CD4-positive, alpha-beta T cell treated with Interleukin-1 beta for 1 hour (primary cell): ENCODE results near the gene NRG4.
"Not testable (repeated sequence)": the region's sequence is repeated elsewhere in the genome, so short reads cannot be mapped to it uniquely, and the experiment has no call there.

Experiments used
- DNase-seq, 2 donors: peaks; one replicate each; pipeline ENCODE4 v3.0.0-alpha.2; 2020 to 2022

Gene NRG4

DNA sequence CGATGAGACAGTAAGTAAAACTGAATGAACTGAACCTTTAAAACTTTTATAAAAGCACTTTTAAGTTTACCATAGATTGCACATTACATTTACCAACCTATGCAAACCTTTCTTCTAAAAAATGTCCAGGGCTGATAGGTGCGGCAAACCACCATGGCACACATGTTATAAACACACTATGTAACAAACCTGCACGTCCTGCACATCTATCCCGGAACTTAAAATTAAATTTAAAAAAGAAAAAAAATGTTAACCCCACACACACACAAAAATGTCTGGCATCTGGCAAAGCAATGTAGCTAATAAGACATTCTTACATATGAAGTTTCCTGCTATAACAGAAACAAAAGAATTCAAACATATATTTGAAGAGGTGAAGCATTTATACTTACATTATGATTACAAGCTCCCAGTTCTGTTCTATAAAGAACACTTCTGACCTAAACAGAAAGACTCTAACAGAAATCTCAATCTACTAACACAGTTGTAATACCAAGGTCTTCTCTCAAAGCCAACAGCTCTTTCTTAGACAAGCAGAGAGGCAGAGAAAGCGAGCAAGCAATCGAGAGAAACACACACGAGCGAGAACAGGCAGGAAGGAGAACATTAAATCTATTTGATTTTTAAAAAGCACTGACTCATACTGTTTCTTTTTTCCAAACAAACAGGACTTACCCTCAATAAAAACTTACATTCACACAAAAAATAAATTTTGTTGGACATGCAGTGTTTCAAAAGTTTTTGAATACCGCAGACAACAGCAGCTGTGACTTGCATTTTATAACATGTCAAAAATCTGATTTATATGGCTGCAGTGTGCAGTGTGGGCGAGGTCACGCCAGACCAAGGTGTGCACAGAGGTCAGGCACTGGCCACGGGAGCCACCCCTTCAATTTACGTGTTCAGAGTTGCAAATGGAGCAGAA is at the start of gene NRG4:
Gene NRG4, minus strand, starts transcription at position 798 of the 925 bp plus-strand sequence. CDS start 1,194 bp downstream, outside the sequence.
- no peak for DNase-seq

DNA sequence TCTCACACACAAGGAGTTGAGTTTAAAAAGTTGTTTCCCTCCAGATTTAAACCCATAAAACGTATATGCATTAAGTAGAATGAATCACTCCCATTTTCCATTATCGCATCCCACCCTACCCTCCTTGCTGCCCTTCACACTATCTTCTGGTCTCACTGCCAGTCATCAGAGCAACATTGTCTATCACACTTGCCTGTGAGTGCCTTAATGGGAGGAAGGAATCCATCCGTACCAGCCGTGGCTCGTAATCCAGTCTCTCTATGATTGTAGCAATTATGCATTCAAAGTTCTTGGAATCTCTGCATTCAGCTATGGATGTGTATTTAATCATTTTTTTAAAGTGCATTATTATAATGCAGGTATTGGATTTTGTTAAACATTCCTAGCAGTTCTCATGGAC is 49.5 kb upstream of the NRG4 start:
- DNase-seq: no peak

GRCh38 chr15:76060118-76060989 is 48.1 kb upstream of the NRG4 start:
- peak; percentile 15 to 33 for DNase-seq

DNA sequence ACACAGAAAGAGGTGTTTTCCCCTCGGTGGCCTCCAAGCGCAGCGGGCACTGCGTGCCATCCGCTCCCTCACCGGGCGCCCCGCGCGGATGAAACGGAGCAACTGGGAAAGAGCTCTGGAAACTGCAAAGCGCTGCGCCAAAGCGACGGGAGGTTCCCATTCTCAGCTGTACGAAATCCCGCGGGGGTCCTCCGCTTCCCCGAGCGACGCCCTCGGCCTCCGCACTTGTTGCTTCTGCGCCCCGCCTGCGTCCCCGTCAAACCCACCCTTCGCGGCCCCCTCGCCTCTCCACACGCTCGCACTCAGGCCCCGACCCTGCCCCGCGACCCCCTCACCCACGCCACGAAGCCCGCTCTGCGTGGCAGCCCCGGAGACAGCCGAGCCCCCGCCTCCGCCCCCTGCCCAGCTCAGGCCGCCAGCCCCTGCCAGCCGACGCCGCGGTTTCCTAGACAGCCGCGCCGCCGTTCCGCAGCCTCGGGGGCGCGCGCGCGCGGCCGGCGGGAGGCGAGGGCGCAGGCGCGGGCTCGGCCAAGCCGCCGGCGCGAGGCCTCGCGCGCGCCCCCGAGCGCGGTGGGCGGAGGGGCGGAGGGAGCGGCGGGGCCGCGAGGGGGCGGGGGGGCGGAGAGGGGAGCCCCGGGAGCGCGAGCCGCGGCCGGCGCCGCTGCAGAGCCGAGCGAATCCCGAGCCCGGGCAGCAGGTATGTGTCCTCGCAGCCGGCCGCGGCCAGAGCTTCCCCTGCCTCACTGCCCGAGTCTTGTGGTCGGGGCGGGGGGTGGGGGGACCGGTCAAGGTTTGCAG is 47.3 kb upstream of the NRG4 start, which contains the start of gene TMEM266:
Gene TMEM266, plus strand, starts transcription at position 666 of the 798 bp plus-strand sequence. CDS start 74,279 bp downstream, outside the sequence.
- peak; percentile 18 for DNase-seq

DNA sequence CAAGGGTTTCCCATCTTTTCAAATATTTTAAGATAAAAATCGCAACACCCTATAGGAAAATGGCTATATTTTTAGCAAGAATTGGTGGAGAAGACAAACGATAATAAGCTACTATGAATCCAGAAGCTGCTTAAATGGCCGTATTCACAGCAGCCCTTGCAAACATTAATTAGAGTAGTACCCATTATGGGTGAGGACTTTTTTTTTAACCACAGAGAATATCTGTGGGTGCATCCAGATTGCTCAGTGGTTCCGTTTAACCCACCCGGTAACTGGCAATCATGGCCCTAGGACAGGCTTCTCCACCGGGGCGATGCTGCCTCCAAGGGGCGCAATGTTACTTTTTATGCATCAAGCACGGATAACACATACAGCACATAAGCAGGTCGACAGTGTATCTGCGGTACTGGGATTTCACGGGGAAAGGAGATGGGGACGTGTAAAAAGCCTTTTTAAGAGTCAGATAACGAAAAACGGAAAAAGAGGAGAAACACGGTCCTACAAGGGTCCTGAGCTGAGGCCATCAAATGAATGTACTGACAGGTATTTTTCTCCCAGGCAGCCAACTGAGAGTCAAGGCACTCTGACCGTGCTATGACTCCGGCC is 46.6 kb upstream of the NRG4 start:
- peak in 1 of 2 donors; percentile 2 for DNase-seq

DNA sequence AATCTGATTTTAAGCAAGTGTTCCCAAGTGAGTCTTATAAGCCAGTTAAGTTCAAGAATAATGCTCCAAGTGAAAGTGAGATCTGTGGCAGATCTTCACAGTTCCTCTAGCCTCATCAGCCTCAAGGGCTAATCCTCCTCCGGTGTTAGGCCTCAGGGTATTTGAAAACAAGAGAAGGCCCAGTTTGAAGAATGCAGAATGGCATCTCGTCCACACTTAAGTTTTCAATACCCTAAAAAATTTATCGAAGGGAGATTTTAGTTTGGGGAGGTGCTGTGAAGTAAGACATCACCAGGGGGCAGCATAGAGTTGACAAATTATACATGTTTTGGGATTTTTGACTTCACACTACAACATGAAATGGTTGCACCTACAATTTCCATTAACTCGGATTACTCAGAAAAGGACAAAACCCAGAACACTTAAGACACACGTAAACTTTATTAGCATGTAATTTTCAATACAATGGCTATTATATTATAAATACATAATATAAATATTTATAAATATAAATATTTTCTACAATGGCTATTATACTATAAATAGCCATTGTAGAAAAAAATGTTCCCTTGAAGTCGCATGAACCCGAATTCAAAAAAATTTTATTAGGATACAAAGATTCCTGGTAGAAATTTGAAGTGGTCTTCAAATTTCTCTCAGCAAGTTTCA is 45.2 kb upstream of the NRG4 start:
- peak; percentile 16 to 39 for DNase-seq

DNA sequence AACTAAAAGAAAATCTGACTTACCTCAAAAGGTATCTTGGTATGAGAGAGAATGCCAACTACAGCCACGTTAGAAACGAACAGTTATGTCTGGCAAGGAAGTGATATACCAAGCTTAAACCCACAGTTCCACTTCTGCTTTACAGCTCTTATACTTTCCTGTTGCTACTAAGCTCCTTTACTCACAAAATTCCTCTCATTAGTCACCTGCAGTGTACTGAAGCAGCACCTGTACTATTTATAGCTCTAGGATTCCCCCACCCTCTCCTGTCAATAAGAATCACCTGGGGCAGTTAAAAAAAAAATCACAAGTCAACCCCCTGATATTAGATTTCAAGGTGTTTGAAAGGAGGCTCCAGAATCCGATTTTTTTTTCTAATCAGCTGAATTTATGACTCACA is 44.7 kb upstream of the NRG4 start:
- DNase-seq: no peak

DNA sequence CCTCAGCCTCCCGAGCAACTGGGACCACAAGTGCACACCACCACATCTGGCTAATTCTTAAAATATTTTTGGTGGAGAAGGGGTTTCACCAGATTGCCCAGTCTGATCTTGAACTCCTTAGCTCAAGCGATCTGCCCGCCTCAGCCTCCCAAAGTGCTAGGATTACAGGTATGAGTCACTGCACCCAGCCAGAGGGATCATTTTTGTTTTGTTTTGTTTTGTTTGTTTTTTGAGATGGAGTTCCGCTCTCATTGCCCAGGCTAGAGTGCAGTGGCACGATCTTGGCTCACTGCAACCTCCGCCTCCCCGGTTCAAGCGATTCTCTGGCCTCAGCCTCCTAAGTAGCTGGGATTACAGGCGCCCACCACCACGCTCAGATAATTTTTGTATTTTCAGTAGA is 42.0 kb upstream of the NRG4 start:
- not testable (repeated sequence) for DNase-seq

- DNase-seq: no peak
Observed at GRCh38 chr15:76038512-76038911, 26.3 kb upstream of the NRG4 start.

DNA sequence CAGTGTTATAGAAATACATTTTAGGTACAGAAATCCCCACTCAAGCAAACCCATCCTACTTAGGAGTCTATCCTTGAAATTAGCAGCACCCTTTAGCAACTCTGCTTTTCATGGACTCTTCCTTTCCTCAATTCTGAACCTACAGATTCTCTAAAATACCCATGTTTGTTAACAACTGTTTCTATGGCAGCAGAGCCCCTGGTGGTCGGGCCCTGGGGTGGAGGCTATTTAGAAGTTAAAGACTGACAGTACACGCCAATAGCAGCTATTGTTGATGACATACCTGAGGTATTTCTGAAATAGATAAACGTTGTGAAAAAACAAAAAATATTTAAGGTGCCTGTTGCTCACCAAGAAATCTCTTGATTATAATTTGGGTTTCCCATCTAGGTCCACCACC is 23.4 kb upstream of the NRG4 start:
- DNase-seq: no peak

- no peak for DNase-seq
Observed at GRCh38 chr15:76034111-76034510, 21.9 kb upstream of the NRG4 start.

GRCh38 chr15:76033438-76033837 is 21.2 kb upstream of the NRG4 start:
- no peak for DNase-seq

- no peak for DNase-seq
Observed at GRCh38 chr15:76032046-76032445, 19.8 kb upstream of the NRG4 start.

DNA sequence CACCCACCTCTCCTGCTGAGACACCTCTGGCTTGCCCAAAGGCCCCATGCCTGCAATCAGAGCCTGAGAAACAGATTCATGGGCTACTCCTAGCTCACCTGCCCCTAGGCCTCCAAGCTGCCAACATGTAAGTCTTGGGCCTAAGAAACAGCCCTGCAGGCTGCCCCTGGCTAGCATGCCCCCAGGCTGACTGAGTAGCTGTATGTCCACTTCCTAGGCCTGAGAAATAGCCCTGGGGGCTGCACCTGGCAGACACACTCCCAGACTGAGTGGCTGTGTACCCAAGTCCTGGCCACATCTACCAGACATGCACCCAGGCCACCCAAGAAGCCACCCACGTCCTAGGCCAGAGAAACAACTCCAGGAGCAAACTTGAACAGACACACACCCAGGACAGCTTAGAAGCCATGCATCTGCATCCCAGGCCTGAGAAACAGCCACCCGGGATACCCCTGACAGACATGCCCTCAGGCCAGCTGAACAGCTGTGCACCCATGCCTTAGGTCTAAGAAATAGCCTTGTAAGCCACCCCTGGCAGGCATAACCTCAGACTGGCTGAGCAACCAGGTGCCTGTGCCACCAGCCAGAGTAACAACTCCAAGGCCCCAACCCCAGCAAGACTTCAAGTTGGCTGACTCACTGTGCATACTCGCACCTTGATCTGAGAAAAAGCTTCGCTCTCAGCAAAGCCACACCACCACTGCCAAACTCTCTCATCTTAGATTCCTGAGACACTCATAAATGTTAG is 12.0 kb upstream of the NRG4 start:
- no peak for DNase-seq

- DNase-seq: not testable (repeated sequence)
Observed at GRCh38 chr15:76013470-76013869, 1.2 kb upstream of the NRG4 start.

- no peak for DNase-seq
Observed at GRCh38 chr15:76010613-76011012, 1.6 kb downstream of the NRG4 start.

DNA sequence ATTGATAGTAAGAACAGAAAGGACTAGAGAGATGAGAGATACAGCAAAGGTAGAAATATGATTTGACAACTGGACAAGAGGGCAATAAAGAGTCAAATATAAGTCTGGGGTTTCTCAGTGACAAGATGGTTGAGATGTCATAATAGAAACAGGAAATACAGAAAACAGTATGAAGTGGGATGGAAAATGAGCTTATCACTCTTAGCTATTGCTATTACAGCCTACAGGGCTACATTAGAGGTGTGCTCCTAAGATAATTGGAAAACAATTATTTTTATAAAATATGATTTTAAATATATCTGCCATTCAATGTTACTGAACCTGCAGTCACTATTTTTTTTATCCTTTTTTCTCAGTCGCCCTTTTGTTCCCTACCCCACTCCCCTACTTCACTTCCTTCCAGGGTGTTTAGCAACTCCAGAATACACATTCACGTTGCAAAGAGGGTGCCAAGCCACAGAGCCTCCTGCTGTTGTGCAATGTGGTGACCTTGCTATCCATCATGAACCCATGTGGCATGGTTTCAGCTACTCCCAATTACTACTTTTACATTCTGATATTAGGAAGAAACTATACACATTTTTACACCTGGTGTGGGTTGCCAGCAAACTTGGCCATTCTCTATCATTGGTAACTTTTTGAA is 6.0 kb downstream of the NRG4 start:
- peak in 1 of 2 donors; percentile 44 for DNase-seq

DNA sequence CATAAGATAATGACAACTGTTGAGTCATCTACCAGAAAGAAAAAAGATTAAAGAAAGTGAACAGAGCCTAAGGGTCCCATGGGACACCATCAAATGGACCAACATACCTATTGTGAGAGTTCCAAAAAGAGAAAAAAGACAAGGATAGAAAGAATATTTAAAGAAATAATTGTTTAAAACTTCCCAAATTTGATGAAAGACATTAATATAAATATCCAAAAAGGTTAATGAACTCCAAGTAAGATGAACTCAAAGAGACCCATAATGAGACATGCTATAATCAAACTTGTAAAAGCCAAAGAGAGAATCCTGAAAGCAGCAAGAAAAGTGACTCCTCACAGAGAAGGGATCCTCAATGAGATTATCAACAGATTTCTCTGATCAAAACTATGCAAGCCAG is 8.9 kb downstream of the NRG4 start:
- DNase-seq: no peak

- DNase-seq: no peak
Observed at GRCh38 chr15:75995611-75996010, 16.6 kb downstream of the NRG4 start.

DNA sequence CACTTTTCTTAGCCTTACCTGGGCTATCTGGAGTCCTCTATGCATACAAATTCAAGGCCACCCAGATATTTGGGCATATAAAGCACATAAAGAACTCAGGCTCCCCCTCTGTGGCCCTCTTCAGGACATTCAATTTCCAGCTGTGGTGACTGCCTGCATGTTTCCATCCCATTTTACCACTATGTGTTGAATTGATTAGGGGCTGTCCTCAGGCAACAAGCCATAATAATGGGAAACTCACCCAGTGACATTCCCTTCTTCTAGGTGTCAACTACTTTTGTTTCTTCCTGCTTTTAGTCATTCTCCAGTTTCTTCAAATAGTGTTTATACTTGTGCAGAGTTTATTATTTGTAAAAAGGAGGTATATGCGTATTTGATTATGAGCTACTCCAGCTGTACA is 18.0 kb downstream of the NRG4 start:
- no peak for DNase-seq
